HS-5 (cell line): ENCODE results near the gene NID1.
"Not testable (repeated sequence)": the region's sequence is repeated elsewhere in the genome, so short reads cannot be mapped to it uniquely, and the experiment has no call there.

ENCODE experiments used
- DNase-seq: peaks from one replicate; pipeline ENCODE4 v3.0.0-alpha.2; 2012; ENCODE audit warnings: low read depth

NID1 gene

GRCh38 chr1:235935235-235936225 lies 129.4 kb downstream of the NID1 start:
- DNase-seq, result no peak

DNA sequence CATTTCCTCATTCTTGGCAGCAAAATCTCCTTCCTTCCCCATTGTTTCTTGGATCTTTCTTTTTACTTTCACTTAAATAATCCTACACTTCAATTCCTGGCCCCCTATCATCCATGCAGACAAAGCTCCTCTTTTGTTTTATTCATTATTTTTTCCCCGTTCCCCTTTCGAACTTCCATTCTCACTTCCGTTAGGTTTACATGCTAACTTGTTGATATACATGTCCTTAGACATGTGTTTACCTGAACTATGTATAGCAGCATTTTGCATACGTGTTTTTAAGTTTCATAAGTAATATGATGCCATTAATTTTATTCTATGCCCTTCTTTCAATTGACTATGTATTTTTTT lies 131.1 kb downstream of the NID1 start:
- DNase-seq, result no peak

DNA sequence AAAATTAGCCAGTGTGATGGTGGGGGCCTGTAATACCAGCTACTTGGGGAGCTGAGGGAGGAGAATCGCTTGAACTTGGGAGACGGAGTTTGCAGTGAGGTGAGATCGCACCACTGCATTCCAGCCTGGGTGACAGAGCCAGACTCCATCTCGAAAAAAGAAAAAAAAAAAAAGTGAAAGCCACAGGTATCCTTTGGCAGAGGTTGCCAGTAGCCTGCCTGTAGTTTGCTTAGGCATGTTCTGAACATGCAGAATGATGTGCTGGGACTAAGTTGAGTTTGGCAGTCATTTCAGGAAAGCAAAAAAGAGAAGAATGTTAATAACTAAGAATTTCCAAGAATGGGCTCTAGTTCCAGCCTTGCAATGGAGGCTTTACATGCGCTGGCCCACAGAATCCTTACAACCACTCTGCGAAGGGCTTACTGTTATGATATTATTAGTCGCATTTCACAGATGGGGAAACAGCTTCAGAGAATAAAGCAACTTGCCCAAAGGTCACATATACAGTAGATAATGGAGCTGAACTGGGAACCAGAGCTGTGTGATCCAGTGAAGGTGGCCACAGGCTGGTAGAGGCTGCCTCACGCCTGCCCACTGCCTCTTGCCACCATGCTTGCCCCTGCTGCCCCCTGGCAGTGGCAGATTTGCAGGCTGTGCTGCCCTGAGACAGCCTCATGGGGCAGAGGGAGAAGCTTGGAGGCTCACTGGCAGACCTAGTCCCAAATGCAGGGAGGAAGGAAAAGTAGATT lies 131.7 kb downstream of the NID1 start:
- no peak for DNase-seq

DNA sequence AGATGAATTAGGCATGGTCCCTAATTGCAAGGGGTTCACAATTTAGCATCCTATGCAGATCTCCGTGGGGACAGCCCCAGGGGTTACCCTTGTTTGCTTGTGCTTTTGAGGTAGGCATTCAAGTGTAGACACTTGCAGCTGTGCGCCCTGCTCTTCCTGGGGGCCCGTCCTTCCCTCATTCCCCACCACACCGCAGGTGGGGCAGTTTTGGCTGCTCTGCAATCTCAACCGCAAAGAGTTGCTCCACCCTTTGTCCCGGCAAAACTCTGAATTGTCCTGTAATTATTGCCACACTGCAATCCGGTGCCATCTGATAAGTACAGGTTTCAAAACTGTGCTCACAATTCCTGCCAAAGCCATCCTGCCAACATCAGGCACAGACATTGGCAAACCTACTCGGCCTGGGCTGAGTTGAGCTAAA lies 132.8 kb downstream of the NID1 start:
- no peak for DNase-seq

GRCh38 chr1:235931171-235931738 lies 133.6 kb downstream of the NID1 start:
- DNase-seq, result no peak

DNA sequence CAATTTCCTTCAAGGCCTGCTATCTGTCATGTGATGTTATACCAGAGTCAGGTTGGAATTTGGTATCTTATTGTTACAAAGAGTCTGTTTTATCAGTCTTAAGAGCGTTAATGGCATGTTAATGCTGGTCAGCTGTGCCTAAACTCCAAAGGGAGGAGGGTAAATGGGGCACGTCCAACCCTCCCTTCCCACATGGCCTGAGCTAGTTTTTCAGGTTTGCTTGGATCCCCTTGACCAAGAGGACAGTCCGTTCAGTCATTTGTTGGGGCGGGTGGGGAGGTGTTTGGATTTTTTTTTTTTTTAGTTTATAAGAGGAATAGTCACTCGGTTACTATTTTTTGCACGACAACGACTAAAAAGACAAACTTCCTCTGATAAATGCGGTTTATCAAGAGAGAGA lies 134.3 kb downstream of the NID1 start:
- DNase-seq, result no peak

DNA sequence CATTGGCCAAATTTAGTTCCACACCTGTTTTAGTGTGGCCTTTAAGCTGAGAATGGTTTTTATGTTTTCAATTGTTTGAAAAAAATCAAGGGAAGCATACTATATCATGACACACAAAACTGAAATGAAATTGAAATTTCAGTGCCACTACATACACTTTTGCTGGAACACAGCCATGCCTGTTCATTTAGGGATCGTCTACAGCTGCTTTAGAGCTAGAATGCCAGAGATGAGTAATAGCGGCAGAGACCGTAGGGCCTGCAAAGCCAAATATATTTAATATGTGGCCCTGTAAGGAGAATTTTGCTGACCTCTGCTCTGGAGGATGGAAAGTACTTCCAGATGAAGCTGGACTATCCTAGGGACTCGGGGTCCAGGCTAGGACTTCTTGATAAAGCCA lies 135.7 kb downstream of the NID1 start:
- DNase-seq, result no peak

GRCh38 chr1:235928197-235928596 lies 136.7 kb downstream of the NID1 start:
- DNase-seq, result no peak

- DNase-seq, result not testable (repeated sequence)
Observed at GRCh38 chr1:235927551-235927950, 137.3 kb downstream of the NID1 start.
